Sigmoid colon (tissue), 7 donors: ENCODE results near the gene BLMH. TPM values are rescaled to one million over a fixed set of nuclear protein-coding genes. Genes with fewer than 3 reads are reported as not detected.

Experiments
- DNase-seq: peaks from one replicate; pipeline ENCODE4 v3.0.0-alpha.2; 2019
- H3K27ac ChIP-seq, 4 donors: fragments of 200-600 bp; sonication (generic); one replicate each; pipeline ENCODE4 v1.5.1; 2016 to 2019; ENCODE audit warnings: mild to moderate bottlenecking in 1 of 4
- H3K27me3 ChIP-seq, 3 donors: fragments of 200-600 bp; sonication (generic); one replicate each; pipeline ENCODE4 v1.5.1; 2019; ENCODE audit warnings: mild to moderate bottlenecking in 1 of 3
- H3K36me3 ChIP-seq, 4 donors: fragments of 200-600 bp; sonication (generic); one replicate each; pipeline ENCODE4 v1.5.1; 2016 to 2019
- H3K4me1 ChIP-seq, 4 donors: fragments of 200-600 bp; sonication (generic); one replicate each; pipeline ENCODE4 v1.5.1; 2017 to 2019
- H3K4me3 ChIP-seq, 4 donors: fragments of 200-600 bp; sonication (generic); one replicate each; pipeline ENCODE4 v1.5.1; 2017 to 2019; ENCODE audit warnings: mild to moderate bottlenecking in 2 of 4, moderate library complexity in 1 of 4
- H3K9me3 ChIP-seq, 4 donors: fragments of 200-600 bp in 3 of 4; sonication (generic) in 3 of 4; one replicate each; pipeline versions ENCODE4 v1.5.1 to v1.6.1; 2013 to 2019
- EP300 ChIP-seq, 4 donors: sonication (generic); formaldehyde crosslinking; IDR thresholded peaks; one replicate each; pipeline ENCODE4 v1.6.1; 2017; ENCODE audit warnings: antibody characterized with exemption in 4 of 4
- POLR2A ChIP-seq, 2 donors: fragments of 450-650 bp; IDR thresholded peaks; one replicate each; pipeline ENCODE4 v1.6.1; 2016; ENCODE audit warnings: antibody characterized with exemption in 2 of 2, mild to moderate bottlenecking in 2 of 2, moderate library complexity in 2 of 2
- POLR2AphosphoS5 ChIP-seq, 4 donors: sonication (generic); formaldehyde crosslinking; IDR thresholded peaks; one replicate each; pipeline ENCODE4 v1.6.1; 2017; ENCODE audit warnings: antibody characterized with exemption in 4 of 4
- WGBS, 2 donors: extraction: QIAGEN DNeasy Blood & Tissue Kit; methylation state at CpG; one replicate each; pipeline ENCODE4 v1.1.7; 2013; 5-methylcytosine and 5-hydroxymethylcytosine counted together
- intact Hi-C: fragments of 100-400 bp; cut with DNase I; formaldehyde crosslinking; loops from one replicate; pipeline ENCODE4 v1.15.1; 2023
- polyA plus RNA-seq, 3 donors: library from polyadenylated mRNA; stranded (reverse); fragments of 200-250 nt; gene quantifications; one replicate each; pipeline ENCODE4 v1.2.3, GENCODE V29; 2013
- total RNA-seq, 4 donors: library from RNA; depleted of rRNA; stranded (reverse); fragments of >200 nt; gene quantifications; one replicate each; pipeline ENCODE4 v1.1.0, GENCODE V29; 2016
- TF ChIP-seq, protein P1 (sequence below), 4 experiments: fragments of 450-650 bp in 3 of 4; fragments of 200-600 bp in 1 of 4; IDR thresholded peaks; one replicate each; pipeline ENCODE4 v1.5.1; 2016 to 2019; ENCODE audit warnings: antibody characterized with exemption in 4 of 4, mild to moderate bottlenecking in 3 of 4, moderate library complexity in 2 of 4
- donor health status: healthy with polysubstance abuse.
- donor health status: Bipolar disorder and iron deficiency.
- donor health status: healthy.

Gene BLMH, protein sequence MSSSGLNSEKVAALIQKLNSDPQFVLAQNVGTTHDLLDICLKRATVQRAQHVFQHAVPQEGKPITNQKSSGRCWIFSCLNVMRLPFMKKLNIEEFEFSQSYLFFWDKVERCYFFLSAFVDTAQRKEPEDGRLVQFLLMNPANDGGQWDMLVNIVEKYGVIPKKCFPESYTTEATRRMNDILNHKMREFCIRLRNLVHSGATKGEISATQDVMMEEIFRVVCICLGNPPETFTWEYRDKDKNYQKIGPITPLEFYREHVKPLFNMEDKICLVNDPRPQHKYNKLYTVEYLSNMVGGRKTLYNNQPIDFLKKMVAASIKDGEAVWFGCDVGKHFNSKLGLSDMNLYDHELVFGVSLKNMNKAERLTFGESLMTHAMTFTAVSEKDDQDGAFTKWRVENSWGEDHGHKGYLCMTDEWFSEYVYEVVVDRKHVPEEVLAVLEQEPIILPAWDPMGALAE
- 10 to 100 TPM; 19.3 to 33.8 (median 27.2) TPM for total RNA-seq
- 10 to 100 TPM in 2 of 3 donors, 1 to 10 TPM in 1; 8.6 to 20.8 (median 12.6) TPM for polyA plus RNA-seq

DNA sequence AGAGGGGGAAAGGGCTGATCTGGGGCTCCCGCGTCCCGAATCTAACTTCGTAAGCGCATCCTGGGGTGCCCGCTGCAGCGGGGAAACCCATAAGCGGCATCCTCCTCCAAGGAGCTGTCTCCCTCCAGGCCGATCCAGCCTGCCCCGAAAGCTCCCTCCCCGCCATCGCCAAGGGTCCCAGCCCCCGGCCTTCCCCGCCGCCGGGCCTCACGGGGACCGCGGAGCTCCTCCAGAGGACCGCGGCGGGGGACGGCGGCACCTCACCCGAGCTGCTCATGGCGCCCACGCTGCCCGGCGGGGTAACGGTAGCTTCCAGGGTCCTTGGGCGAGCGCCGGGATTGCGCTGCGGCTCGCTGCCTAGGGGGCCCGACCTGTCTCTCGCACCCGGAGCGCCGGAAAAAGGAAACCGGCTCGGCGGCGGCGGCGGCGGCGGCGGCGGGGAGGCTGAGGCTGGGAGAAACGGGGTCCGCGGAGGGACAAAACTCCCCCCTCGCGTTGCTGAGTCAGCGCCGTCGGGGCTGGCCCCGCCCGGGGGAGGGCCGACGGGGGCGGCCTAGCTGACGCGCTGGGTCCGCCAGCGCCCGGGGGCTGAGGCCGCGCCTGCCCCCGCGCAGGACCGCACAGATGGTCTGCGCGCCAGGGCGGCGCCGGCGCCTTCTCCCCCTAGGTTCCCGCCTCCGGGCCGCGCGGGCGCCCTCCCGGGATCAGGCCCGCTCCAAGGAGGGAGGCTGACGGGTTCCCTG lies at the start of gene BLMH:
TSS of gene BLMH (minus strand) at position 402 of the 743 bp plus-strand sequence. CDS start at position 277, 125 bp downstream.
- H3K4me1 ChIP-seq: peaks cover 0 to 16% (median 12%) of the 10 kb centered on the region in 4 donors
- H3K36me3 ChIP-seq: peaks cover 0 to 29% (median 6%) of the 10 kb centered on the region in 4 donors
- TF ChIP-seq EP300 (IDR thresholded peaks at IDR 0.05) (no peak), POLR2AphosphoS5 (IDR thresholded peaks at IDR 0.05) (peak; percentile 36 to 60 (median 50)), POLR2A (IDR thresholded peaks at IDR 0.05) (no peak)
- TF ChIP-seq, protein P1, sequence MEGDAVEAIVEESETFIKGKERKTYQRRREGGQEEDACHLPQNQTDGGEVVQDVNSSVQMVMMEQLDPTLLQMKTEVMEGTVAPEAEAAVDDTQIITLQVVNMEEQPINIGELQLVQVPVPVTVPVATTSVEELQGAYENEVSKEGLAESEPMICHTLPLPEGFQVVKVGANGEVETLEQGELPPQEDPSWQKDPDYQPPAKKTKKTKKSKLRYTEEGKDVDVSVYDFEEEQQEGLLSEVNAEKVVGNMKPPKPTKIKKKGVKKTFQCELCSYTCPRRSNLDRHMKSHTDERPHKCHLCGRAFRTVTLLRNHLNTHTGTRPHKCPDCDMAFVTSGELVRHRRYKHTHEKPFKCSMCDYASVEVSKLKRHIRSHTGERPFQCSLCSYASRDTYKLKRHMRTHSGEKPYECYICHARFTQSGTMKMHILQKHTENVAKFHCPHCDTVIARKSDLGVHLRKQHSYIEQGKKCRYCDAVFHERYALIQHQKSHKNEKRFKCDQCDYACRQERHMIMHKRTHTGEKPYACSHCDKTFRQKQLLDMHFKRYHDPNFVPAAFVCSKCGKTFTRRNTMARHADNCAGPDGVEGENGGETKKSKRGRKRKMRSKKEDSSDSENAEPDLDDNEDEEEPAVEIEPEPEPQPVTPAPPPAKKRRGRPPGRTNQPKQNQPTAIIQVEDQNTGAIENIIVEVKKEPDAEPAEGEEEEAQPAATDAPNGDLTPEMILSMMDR (IDR thresholded peaks at IDR 0.05): no peak
- 1% methylated on average over 89 of the region's 89 CpGs for WGBS, 2 donors
- peak; percentile 88 for DNase-seq
- H3K4me3 ChIP-seq: peak within 1 kb of the TSS; percentile 91 to 95 (median 94)
- H3K27ac ChIP-seq: peak within 1 kb of the TSS; percentile 71 to 83 (median 82)
- no peaks in the 10 kb centered on the region for H3K27me3 ChIP-seq
- intact Hi-C loops: loop anchor here (2.0 to 5.0 kb wide), 2 partner anchors 87 to 174 kb away; partner anchors contain the start of genes CPD and NSRP1
- H3K9me3 ChIP-seq: no peaks in the 10 kb centered on the region

DNA sequence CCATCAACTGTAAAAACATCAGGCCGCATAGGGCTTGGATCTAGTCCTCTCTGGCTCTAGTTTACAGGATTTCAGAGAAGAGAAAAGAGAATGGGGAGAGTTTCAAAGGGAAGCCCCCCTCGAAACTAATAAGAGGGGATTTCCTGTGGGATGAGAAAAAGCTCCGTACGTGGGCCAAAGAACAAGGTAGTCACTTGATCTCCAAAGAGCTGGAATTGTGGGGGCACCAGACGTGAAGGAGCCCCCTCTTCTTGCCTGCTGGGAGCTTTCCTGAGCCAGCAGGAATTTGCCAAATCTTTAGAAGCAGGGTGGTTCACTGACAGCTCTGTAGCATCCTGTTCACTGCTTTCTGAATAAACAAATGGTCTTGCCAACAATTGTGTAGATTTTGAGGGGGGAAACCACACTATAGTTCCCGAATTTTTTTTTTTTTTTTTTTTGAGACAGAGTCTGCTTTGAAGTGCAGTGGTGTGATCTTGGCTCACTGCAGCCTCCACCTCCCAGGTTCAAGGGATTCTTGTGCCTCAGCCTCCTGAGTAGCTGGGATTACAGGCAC lies 49.1 kb upstream of the BLMH start:
- Histone ChIP-seq H3K9me3 (no peaks in the 10 kb centered on the region), H3K27ac (peak overlapping the region; percentile 34 to 74 (median 52)), H3K4me1 (peaks cover 0 to 13% (median 10%) of the 10 kb centered on the region in 4 donors), H3K36me3 (no peaks in the 10 kb centered on the region), H3K4me3 (no peak overlapping the region), H3K27me3 (no peaks in the 10 kb centered on the region)
- TF ChIP-seq POLR2AphosphoS5 (IDR thresholded peaks at IDR 0.05) (no peak), EP300 (IDR thresholded peaks at IDR 0.05) (no peak), POLR2A (IDR thresholded peaks at IDR 0.05) (no peak)
- TF ChIP-seq, protein P1 (IDR thresholded peaks at IDR 0.05): no peak
- DNase-seq: no peak
- intact Hi-C loops: no loop called here
- 62 to 65% methylated on average over 6 of the region's 6 CpGs for WGBS, 2 donors

DNA sequence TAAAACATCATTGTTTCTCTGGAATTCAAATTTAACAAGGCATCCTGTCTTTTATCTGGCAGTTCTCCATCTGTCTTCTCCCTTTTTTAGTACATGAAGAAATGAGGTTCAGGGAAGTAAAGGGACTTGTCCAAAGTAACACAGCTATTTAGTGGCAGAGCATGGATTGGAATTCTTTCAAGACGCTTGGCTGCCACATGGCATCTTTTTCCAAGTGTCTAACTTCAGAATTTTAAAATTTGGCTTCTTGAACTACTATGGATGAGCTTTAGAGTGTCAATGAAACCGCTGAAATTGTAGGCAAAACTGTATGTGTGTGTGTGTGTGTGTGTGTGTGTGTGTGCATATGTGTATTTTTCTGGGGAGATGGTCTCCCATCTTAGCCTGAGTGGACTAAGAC lies 47.3 kb upstream of the BLMH start:
- no peak for TF ChIP-seq POLR2A (IDR thresholded peaks at IDR 0.05)
- TF ChIP-seq, protein P1 (IDR thresholded peaks at IDR 0.05): no peak
- TF ChIP-seq EP300 (IDR thresholded peaks at IDR 0.05): no peak
- TF ChIP-seq POLR2AphosphoS5 (IDR thresholded peaks at IDR 0.05): no peak
- H3K4me1 ChIP-seq: peaks cover 0 to 13% (median 10%) of the 10 kb centered on the region in 4 donors
- intact Hi-C loops: no loop called here

DNA sequence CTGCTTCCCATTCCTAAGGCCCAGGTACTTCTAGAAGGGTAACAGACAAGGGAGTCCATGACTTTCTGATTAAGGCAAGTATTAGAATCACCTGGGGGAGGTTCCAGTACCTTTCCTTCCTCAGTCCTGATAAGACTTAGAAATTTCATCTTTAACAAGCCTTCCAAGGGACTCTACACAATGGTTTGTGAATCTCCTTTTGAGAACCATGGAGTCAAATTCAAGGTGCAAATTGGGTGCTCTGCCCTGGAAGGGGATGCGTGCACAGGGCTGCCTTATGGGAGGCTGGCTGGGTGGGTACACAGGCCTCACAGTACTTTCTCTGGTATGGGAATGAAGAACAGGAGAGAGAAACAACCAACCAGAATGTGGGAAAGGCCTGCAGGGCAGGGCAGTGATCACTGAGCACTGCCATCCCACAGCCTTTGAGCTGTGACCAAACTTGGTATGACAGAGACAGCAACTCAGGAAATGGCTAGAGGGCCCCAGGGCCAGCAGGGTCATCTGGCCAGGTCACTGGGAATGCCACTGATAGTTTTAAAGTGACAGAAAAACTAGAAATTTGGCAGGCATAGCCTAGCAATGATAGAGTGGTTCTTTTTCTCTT lies 45.8 kb upstream of the BLMH start:
- DNase-seq: no peak
- Histone ChIP-seq H3K27ac (no peak overlapping the region), H3K27me3 (no peaks in the 10 kb centered on the region), H3K4me1 (peaks cover 0 to 13% (median 10%) of the 10 kb centered on the region in 4 donors), H3K9me3 (no peaks in the 10 kb centered on the region), H3K4me3 (no peak overlapping the region), H3K36me3 (no peaks in the 10 kb centered on the region)
- 94 to 100% methylated on average over 1 of the region's 1 CpG for WGBS, 2 donors
- TF ChIP-seq EP300 (IDR thresholded peaks at IDR 0.05) (no peak), POLR2A (IDR thresholded peaks at IDR 0.05) (no peak), POLR2AphosphoS5 (IDR thresholded peaks at IDR 0.05) (no peak)
- TF ChIP-seq, protein P1 (IDR thresholded peaks at IDR 0.05): no peak
- intact Hi-C loops: no loop called here

More for the DNA sequence above, 47.3 kb upstream of the BLMH start:
- Histone ChIP-seq H3K4me3 (no peak overlapping the region), H3K36me3 (no peaks in the 10 kb centered on the region), H3K27me3 (no peaks in the 10 kb centered on the region), H3K9me3 (no peaks in the 10 kb centered on the region), H3K27ac (no peak overlapping the region)
- 85 to 87% methylated on average over 2 of the region's 2 CpGs for WGBS, 2 donors
- DNase-seq: no peak
